Thymus (tissue), 14 donors: ENCODE results near the gene TP53TG3F. TPM values are rescaled to one million over a fixed set of nuclear protein-coding genes. Genes with fewer than 3 reads are reported as not detected.
"Not testable (repeated sequence)": the region's sequence is repeated elsewhere in the genome, so short reads cannot be mapped to it uniquely, and the experiment has no call there.

Source experiments
- DNase-seq, 9 donors: peaks; one replicate each; pipeline ENCODE4 v3.0.0-alpha.2; 2013; ENCODE audit warnings: low spot score in 9 of 9, low read depth in 6 of 9, missing footprints in 1 of 9
- H3K27ac ChIP-seq, 2 donors: one replicate each; pipeline ENCODE4 v1.5.1; 2013; ENCODE audit warnings: control low read depth in 1 of 2, low read depth in 1 of 2, low read length in 1 of 2, mild to moderate bottlenecking in 1 of 2, moderate library complexity in 1 of 2
- H3K27me3 ChIP-seq, 2 donors: one replicate each; pipeline ENCODE4 v1.5.1; 2013; ENCODE audit warnings: low read length in 1 of 2; ENCODE audit not compliant: control insufficient read depth in 2 of 2, insufficient read depth in 1 of 2
- H3K36me3 ChIP-seq, 2 donors: one replicate each; pipeline ENCODE4 v1.5.1; 2013; ENCODE audit warnings: low read length in 1 of 2, mild to moderate bottlenecking in 1 of 2, moderate library complexity in 1 of 2; ENCODE audit not compliant: control insufficient read depth in 2 of 2, insufficient read depth in 2 of 2
- H3K4me1 ChIP-seq, 2 donors: one replicate each; pipeline ENCODE4 v1.5.1; 2013; ENCODE audit warnings: low read length in 2 of 2; ENCODE audit not compliant: control insufficient read depth in 2 of 2, insufficient read depth in 2 of 2
- H3K4me3 ChIP-seq, 2 donors: one replicate each; pipeline ENCODE4 v1.5.1; 2013; ENCODE audit warnings: low read length in 2 of 2, control low read depth in 1 of 2, mild to moderate bottlenecking in 1 of 2
- H3K9me3 ChIP-seq, 2 donors: one replicate each; pipeline ENCODE4 v1.5.1; 2013; ENCODE audit warnings: low read length in 1 of 2, mild to moderate bottlenecking in 1 of 2; ENCODE audit not compliant: control insufficient read depth in 2 of 2, insufficient read depth in 1 of 2
- WGBS: extraction: QIAGEN DNeasy Blood & Tissue Kit; methylation state at CpG from one replicate; pipeline ENCODE4 v1.1.7; 2013; 5-methylcytosine and 5-hydroxymethylcytosine counted together
- long read RNA-seq, 10 donors: transcript quantifications; one replicate each; lab custom pipeline, GENCODE V29; 2026
- polyA plus RNA-seq: library from polyadenylated mRNA; stranded (reverse); fragments of 200-250 nt; gene quantifications from one replicate; pipeline ENCODE4 v1.2.3, GENCODE V29; 2013
- total RNA-seq: library from RNA; stranded (reverse); fragments of 120-200 nt; gene quantifications from one replicate; pipeline ENCODE4 v1.2.4, GENCODE V29; 2013
- donor health status: healthy.

Gene TP53TG3F
- total RNA-seq (not detected), polyA plus RNA-seq (not detected)
- long read RNA-seq, donor 1: 0 reads
- long read RNA-seq, donor 2: 0 reads
- long read RNA-seq, donor 3: 0 reads
- long read RNA-seq, donor 4: 0 reads
- long read RNA-seq, donor 5: 0 reads
- long read RNA-seq, donor 6: 0 reads
- long read RNA-seq, donor 7: 0 reads
- long read RNA-seq, donor 8: 0 reads
- long read RNA-seq, donor 9: 0 reads
- long read RNA-seq, donor 10: 0 reads

DNA sequence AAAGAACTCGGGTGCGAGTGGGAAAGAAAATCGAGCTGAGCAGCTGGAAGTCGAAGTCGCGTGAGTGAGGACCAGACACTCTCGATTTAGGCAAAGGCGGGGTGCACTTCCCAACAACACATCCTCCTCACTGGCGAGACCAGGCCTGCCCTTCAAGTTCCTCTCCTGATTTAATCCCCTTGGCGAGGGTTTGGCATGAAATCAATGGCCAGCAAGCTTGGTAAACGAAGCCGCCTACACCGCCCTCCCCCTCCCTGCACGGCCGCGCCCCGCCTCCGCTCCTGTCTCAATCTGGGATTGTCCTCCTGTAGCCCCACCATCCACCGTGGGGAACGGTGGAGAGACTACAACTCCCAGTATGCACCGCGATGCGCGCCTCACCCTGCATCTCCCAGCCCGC is at the start of gene TP53TG3F:
TSS of gene TP53TG3F (plus strand) at position 301 of the 400 bp plus-strand sequence. CDS start at position 369, 68 bp downstream.
- H3K36me3 ChIP-seq, H3K4me1 ChIP-seq, H3K9me3 ChIP-seq, DNase-seq, H3K27me3 ChIP-seq, H3K4me3 ChIP-seq, H3K27ac ChIP-seq: not testable (repeated sequence)
- WGBS: no CpG with 5 or more reads among the region's 25 CpGs

DNA sequence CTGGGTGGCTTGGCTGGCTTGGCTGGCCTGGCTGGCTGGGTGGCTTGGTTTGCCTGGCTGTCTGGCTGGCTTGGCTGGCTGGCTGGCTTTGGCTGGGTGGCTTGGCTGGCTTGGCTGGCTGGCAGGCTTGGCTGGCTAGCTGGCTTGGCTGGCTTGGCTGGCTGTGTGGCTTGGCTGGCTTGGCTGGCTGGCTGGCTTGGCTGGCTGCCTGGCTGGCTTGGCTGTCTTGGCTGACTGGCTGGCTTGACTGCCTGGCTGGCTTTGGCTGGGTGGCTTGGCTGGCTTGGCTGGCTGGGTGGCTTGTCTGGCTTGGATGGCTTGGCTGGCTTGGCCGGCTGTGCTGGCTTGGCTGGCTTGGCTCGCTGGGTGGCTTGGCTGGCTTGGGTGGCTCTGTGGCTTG is 32.2 kb downstream of the TP53TG3F start:
- H3K27me3 ChIP-seq, H3K36me3 ChIP-seq, H3K4me1 ChIP-seq, H3K27ac ChIP-seq, H3K4me3 ChIP-seq, DNase-seq, H3K9me3 ChIP-seq: not testable (repeated sequence)
- no CpG with 5 or more reads among the region's 2 CpGs for WGBS

GRCh38 chr16:33507231-33507630 is 47.8 kb downstream of the TP53TG3F start:
- 76% methylated on average over 3 of the region's 4 CpGs for WGBS

GRCh38 chr16:33509070-33509469 is 49.7 kb downstream of the TP53TG3F start:
- WGBS: 100% methylated on average over 1 of the region's 4 CpGs
- DNase-seq: not testable (repeated sequence)

More at GRCh38 chr16:33507231-33507630, 47.8 kb downstream of the TP53TG3F start:
- not testable (repeated sequence) for H3K27me3 ChIP-seq, H3K4me3 ChIP-seq, DNase-seq, H3K36me3 ChIP-seq, H3K27ac ChIP-seq, H3K9me3 ChIP-seq, H3K4me1 ChIP-seq

DNA sequence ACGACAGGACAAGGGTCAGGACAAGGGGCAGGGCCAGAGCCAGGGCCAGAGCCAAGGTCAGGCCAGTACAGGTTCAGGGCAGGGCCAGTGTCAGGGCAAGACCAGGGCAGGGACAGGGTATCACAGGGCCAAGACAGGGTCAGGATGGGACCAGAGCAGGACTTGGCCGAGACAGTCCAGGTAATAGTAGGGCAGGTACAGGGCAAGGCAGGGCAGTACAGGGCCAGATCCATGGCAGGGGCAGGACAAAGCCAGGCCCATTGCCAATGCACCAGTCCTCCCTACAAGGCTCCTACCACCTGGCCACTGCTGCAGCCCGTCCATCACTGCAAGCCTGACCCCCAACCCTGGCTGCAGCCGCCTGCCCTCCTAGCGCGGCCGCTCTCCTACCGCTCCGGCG is 50.5 kb downstream of the TP53TG3F start:
- H3K9me3 ChIP-seq, H3K27ac ChIP-seq, H3K27me3 ChIP-seq, H3K4me1 ChIP-seq, H3K4me3 ChIP-seq, H3K36me3 ChIP-seq, DNase-seq: not testable (repeated sequence)
- WGBS: 98% methylated on average over 2 of the region's 10 CpGs

More at GRCh38 chr16:33509070-33509469, 49.7 kb downstream of the TP53TG3F start:
- H3K4me1 ChIP-seq, H3K27me3 ChIP-seq, H3K4me3 ChIP-seq, H3K36me3 ChIP-seq, H3K9me3 ChIP-seq, H3K27ac ChIP-seq: not testable (repeated sequence)

Other genes starting within 250 kb of the TP53TG3F start
- not detected for gene TP53TG3E, start 155.3 kb upstream of the TP53TG3F start, total RNA-seq
- not detected for gene TP53TG3E, start 155.3 kb upstream of the TP53TG3F start, polyA plus RNA-seq
- gene TP53TG3B, start 98.8 kb upstream of the TP53TG3F start, total RNA-seq: not detected
- gene TP53TG3B, start 98.8 kb upstream of the TP53TG3F start, polyA plus RNA-seq: not detected